K562 (cell line): ENCODE results near the gene RAB4B. TPM values are rescaled to one million over a fixed set of nuclear protein-coding genes. Genes with fewer than 3 reads are reported as not detected.

Experiments used
- HMG20B ChIP-seq: fragments of 250-450 bp; sonication (Bioruptor Pico); IDR thresholded peaks from 2 replicates; pipeline ENCODE4 v1.5.0; 2021; ENCODE audit warnings: mild to moderate bottlenecking
- KDM1A ChIP-seq, 2 experiments: fragments of 450-650 bp; IDR thresholded peaks; 2 replicates each; pipeline ENCODE4 v1.6.1; 2016; ENCODE audit warnings: mild to moderate bottlenecking in 2 of 2
- NCOA1 ChIP-seq: fragments of 450-650 bp; IDR thresholded peaks from 2 replicates; pipeline ENCODE4 v1.6.1; 2016; ENCODE audit warnings: low read depth
- RBM22 ChIP-seq: fragments of 200-400 bp; formaldehyde crosslinking; IDR thresholded peaks from 2 replicates; pipeline ENCODE4 v1.6.1; 2018; ENCODE audit warnings: low read length, low read depth; ENCODE audit not compliant: poor library complexity, severe bottlenecking
- RREB1 ChIP-seq: fragments of 250-450 bp; sonication (Bioruptor Pico); IDR thresholded peaks from 2 replicates; pipeline ENCODE4 v1.4.0; 2020
- RUNX1 ChIP-seq: sonication (generic); IDR thresholded peaks from 2 replicates; pipeline ENCODE4 v1.6.1; 2016; ENCODE audit warnings: antibody characterized with exemption, low read depth
- SREBF2 ChIP-seq: sonication (generic); formaldehyde crosslinking; IDR thresholded peaks from 2 replicates; pipeline ENCODE4 v1.4.0; 2020; ENCODE audit warnings: mild to moderate bottlenecking, missing genetic modification reagents
- TAF1 ChIP-seq: IDR thresholded peaks from 2 replicates; pipeline ENCODE4 v1.6.1; 2011; ENCODE audit warnings: mild to moderate bottlenecking, low read length, moderate library complexity; ENCODE audit not compliant: insufficient read depth, control insufficient read depth, severe bottlenecking; ENCODE audit errors: extremely low read depth
- TARDBP ChIP-seq: fragments of 450-650 bp; IDR thresholded peaks from 2 replicates; pipeline ENCODE4 v1.6.1; 2016
- TGIF2 ChIP-seq: sonication (generic); formaldehyde crosslinking; IDR thresholded peaks from 2 replicates; pipeline ENCODE4 v1.8.1; 2022; ENCODE audit warnings: mild to moderate bottlenecking, missing genetic modification reagents, moderate library complexity
- ZBED1 ChIP-seq: IDR thresholded peaks from 2 replicates; pipeline ENCODE4 v1.6.1; 2014
- ZBTB5 ChIP-seq: fragments of 450-650 bp; IDR thresholded peaks from 2 replicates; pipeline ENCODE4 v1.6.1; 2017; ENCODE audit warnings: antibody characterized with exemption
- ZNF165 ChIP-seq: fragments of 250-450 bp; sonication (Bioruptor Pico); IDR thresholded peaks from 2 replicates; pipeline ENCODE4 v1.4.0; 2020; ENCODE audit warnings: borderline replicate concordance
- polyA plus RNA-seq, 8 experiments: library from polyadenylated mRNA; depleted of rRNA in 4 of 8; stranded (reverse) in 5 of 8; unstranded in 3 of 8; fragments of >200 nt; fragmentation: Nextera tagmentation in 2 of 8; fragmentation: Illumina TruSeq in 1 of 8; extraction: Ambion mirVana in 2 of 8; extraction: Trizol in 1 of 8; gene quantifications; 2 replicates each; pipeline versions ENCODE4 v1.2.1 to v1.2.3, GENCODE V29; 2011 to 2014; ENCODE audit warnings: inconsistent platforms in 1 of 8, missing spikeins in 1 of 8
- total RNA-seq, 7 experiments: library from RNA; depleted of rRNA in 6 of 7; stranded (reverse); fragments of >200 nt in 6 of 7; fragmentation: Illumina TruSeq in 2 of 7; extraction: Trizol in 2 of 7; gene quantifications; 2 replicates each; pipeline versions ENCODE4 v1.2.1 to v1.2.3, GENCODE V29; 2011 to 2021; ENCODE audit warnings: low replicate concordance in 1 of 7
- TF ChIP-seq, protein P1 (sequence below): fragments of 200-400 bp; formaldehyde crosslinking; IDR thresholded peaks from 2 replicates; pipeline ENCODE4 v1.6.1; 2017; ENCODE audit warnings: mild to moderate bottlenecking, low read depth, low read length, moderate library complexity
- TF ChIP-seq, protein P2 (sequence below): sonication (generic); formaldehyde crosslinking; IDR thresholded peaks from 2 replicates; pipeline ENCODE4 v1.8.0; 2022; ENCODE audit warnings: mild to moderate bottlenecking, missing genetic modification reagents

Gene RAB4B
- total and polyA plus RNA-seq, 9 of the 15 experiments (the other 6 are each of a cell fraction or from before 2014, with no cell fraction given): 0.28 to 20.4 (median 9.0) TPM

DNA sequence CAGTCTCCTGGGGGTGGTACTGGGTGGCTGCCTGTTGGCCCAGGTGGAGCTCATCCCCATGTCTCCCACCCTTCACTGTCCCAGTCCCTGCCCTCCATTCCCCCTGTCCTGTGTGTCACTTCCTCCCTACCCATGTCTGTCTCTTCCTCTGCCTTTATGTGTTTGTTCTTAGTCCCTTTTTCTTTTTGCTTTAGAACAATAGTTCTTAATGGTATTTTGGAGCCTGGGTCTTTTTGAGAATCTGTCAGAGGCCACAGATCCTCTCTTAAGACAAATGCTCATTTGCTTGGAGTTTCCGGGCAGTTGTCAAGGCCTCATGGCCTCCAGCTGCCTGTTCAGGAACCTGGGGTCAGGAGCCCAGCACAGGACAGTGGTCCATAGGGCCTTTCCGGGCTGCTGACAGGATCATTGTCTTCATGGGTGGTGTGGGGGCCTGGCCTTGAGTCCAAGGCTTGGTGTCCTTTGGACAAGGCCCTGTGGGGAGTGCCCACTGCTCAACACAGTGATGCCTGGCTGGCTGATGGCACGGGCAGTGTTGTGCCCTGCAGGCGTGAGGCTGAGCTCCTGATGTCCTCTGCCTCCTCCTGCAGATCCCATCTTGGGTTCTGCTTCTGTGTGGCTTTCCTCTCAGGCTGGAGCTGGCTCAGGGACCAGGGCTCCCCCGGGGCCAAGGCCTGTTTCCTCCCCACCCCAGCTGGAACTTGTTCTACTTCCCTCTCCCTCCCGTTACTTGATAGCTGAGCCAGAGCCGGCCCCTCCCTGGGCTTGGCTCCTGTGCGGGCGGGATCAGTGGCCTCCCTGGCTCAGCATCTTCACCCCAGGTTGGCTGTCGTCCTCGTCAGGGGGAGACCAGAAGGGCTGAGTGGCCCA is 24.5 kb downstream of the RAB4B start (continued):
- TF ChIP-seq, protein P1, sequence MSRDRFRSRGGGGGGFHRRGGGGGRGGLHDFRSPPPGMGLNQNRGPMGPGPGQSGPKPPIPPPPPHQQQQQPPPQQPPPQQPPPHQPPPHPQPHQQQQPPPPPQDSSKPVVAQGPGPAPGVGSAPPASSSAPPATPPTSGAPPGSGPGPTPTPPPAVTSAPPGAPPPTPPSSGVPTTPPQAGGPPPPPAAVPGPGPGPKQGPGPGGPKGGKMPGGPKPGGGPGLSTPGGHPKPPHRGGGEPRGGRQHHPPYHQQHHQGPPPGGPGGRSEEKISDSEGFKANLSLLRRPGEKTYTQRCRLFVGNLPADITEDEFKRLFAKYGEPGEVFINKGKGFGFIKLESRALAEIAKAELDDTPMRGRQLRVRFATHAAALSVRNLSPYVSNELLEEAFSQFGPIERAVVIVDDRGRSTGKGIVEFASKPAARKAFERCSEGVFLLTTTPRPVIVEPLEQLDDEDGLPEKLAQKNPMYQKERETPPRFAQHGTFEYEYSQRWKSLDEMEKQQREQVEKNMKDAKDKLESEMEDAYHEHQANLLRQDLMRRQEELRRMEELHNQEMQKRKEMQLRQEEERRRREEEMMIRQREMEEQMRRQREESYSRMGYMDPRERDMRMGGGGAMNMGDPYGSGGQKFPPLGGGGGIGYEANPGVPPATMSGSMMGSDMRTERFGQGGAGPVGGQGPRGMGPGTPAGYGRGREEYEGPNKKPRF: no peak
- TF ChIP-seq TARDBP (no peak), NCOA1 (no peak), ZBTB5 (no peak), ZBED1 (no peak), SREBF2 (CRISPR knock-in tag) (no peak), TGIF2 (CRISPR knock-in tag) (no peak), KDM1A (IDR thresholded peaks at IDR 0.05) (no peak), RBM22 (peak; percentile 24), RREB1 (CRISPR knock-in tag) (no peak), HMG20B (CRISPR knock-in tag) (no peak), RUNX1 (no peak), TAF1 (no peak), ZNF165 (CRISPR knock-in tag) (no peak)
- TF ChIP-seq, protein P2, sequence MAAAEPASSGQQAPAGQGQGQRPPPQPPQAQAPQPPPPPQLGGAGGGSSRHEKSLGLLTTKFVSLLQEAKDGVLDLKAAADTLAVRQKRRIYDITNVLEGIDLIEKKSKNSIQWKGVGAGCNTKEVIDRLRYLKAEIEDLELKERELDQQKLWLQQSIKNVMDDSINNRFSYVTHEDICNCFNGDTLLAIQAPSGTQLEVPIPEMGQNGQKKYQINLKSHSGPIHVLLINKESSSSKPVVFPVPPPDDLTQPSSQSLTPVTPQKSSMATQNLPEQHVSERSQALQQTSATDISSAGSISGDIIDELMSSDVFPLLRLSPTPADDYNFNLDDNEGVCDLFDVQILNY (CRISPR knock-in tag): no peak
